GM19099 (cell line): ENCODE results near the gene ADH6.

Experiments
- POLR2A ChIP-seq: IDR thresholded peaks from 3 replicates; pipeline ENCODE4 v1.6.1; 2011; ENCODE audit warnings: low read depth; ENCODE audit not compliant: insufficient read length; ENCODE audit errors: extremely low read depth

The ADH6 gene

GRCh38 chr4:99154658-99155342 is 64.2 kb downstream of the ADH6 start:
- no peak for TF ChIP-seq POLR2A
